Neural cell (in vitro differentiated cells): ENCODE data around the gene ITGA11. TPM values are rescaled to one million over a fixed set of nuclear protein-coding genes. Genes with fewer than 3 reads are reported as not detected.

Experiments used
- H2AFZ ChIP-seq: fragments of 200-600, 300-800 bp; sonication (generic), shearing (Covaris generic); 2 replicates; pipeline ENCODE4 v1.6.0; 2014; ENCODE audit warnings: low read depth, mild to moderate bottlenecking, antibody characterized with exemption, low read length, moderate library complexity
- H3F3A ChIP-seq: fragments of 200-600 bp; shearing (Covaris generic); 2 replicates; pipeline ENCODE4 v1.6.1; 2016; ENCODE audit warnings: mild to moderate bottlenecking, moderate library complexity, mixed read lengths, antibody characterized with exemption, low read length; ENCODE audit not compliant: insufficient read depth, poor library complexity, severe bottlenecking
- H3K27ac ChIP-seq: fragments of 200-600, 300-800 bp; sonication (generic), shearing (Covaris generic); 2 replicates; pipeline ENCODE4 v1.5.1; 2014; ENCODE audit warnings: mild to moderate bottlenecking, low read length, moderate library complexity
- H3K27me3 ChIP-seq: fragments of 300-800, 200-600 bp; sonication (generic), shearing (Covaris generic); 2 replicates; pipeline ENCODE4 v1.6.0; 2014; ENCODE audit warnings: mild to moderate bottlenecking, low read depth, low read length, moderate library complexity; ENCODE audit not compliant: insufficient read depth
- H3K36me3 ChIP-seq: fragments of 300-800, 200-600 bp; sonication (generic), shearing (Covaris generic); 2 replicates; pipeline ENCODE4 v1.5.1; 2014; ENCODE audit warnings: mild to moderate bottlenecking, antibody characterized with exemption, low read length, moderate library complexity; ENCODE audit not compliant: insufficient read depth
- H3K4me2 ChIP-seq: fragments of 300-800, 200-600 bp; sonication (generic), shearing (Covaris generic); 2 replicates; pipeline ENCODE4 v1.6.0; 2014; ENCODE audit warnings: mild to moderate bottlenecking, low read length
- H3K4me3 ChIP-seq: fragments of 300-800, 200-600 bp; sonication (generic), shearing (Covaris generic); 2 replicates; pipeline ENCODE4 v1.5.1; 2014; ENCODE audit warnings: mild to moderate bottlenecking, low read length, moderate library complexity
- H3K79me2 ChIP-seq: fragments of 200-600 bp; shearing (Covaris generic); replicated peaks from 2 replicates; pipeline ENCODE4 v1.6.0; 2014; ENCODE audit warnings: mild to moderate bottlenecking, low read length, moderate library complexity; ENCODE audit not compliant: insufficient read depth
- H3K9ac ChIP-seq: fragments of 300-800, 200-600 bp; sonication (generic), shearing (Covaris generic); 2 replicates; pipeline ENCODE4 v1.6.1; 2016; ENCODE audit warnings: mild to moderate bottlenecking, low read length, mixed read lengths
- H3K9me2 ChIP-seq: fragments of 200-600 bp; shearing (Covaris generic); 2 replicates; pipeline ENCODE4 v1.6.1; 2016; ENCODE audit warnings: mild to moderate bottlenecking, low read length, mixed read lengths; ENCODE audit not compliant: insufficient read depth
- H3K9me3 ChIP-seq: fragments of 200-600, 300-800 bp; sonication (generic), shearing (Covaris generic); 2 replicates; pipeline ENCODE4 v1.6.1; 2016; ENCODE audit warnings: mild to moderate bottlenecking, mixed run types, low read length, moderate library complexity, mixed read lengths
- H4K20me1 ChIP-seq: fragments of 200-600 bp; shearing (Covaris generic); 2 replicates; pipeline ENCODE4 v1.6.1; 2016; ENCODE audit warnings: mild to moderate bottlenecking, mixed run types; ENCODE audit not compliant: insufficient read depth
- CTCF ChIP-seq: fragments of 450-650 bp; IDR thresholded peaks from 2 replicates; pipeline ENCODE4 v1.5.1; 2014; ENCODE audit warnings: antibody characterized with exemption, mild to moderate bottlenecking, moderate library complexity; ENCODE audit not compliant: poor library complexity, severe bottlenecking
- EP300 ChIP-seq: fragments of 450-650 bp; conservative IDR thresholded peaks from 2 replicates; pipeline ENCODE4 v1.6.1; 2014; ENCODE audit warnings: antibody characterized with exemption, mild to moderate bottlenecking, moderate library complexity; ENCODE audit not compliant: poor library complexity, severe bottlenecking
- EZH2 ChIP-seq: fragments of 200-600, 300-800 bp; shearing (Covaris generic), sonication (generic); IDR thresholded peaks from 2 replicates; pipeline ENCODE4 v1.6.1; 2014; ENCODE audit warnings: antibody characterized with exemption, low read length, borderline replicate concordance, mild to moderate bottlenecking; ENCODE audit not compliant: insufficient read depth, poor library complexity, severe bottlenecking
- MXI1 ChIP-seq: fragments of 450-650 bp; conservative IDR thresholded peaks from 2 replicates; pipeline ENCODE4 v1.6.1; 2014; ENCODE audit warnings: antibody characterized with exemption, mild to moderate bottlenecking; ENCODE audit not compliant: poor library complexity, severe bottlenecking
- POLR2AphosphoS5 ChIP-seq: IDR thresholded peaks from 2 replicates; pipeline ENCODE4 v1.6.1; 2012
- RAD21 ChIP-seq: fragments of 450-650 bp; conservative IDR thresholded peaks from 2 replicates; pipeline ENCODE4 v1.6.1; 2014; ENCODE audit warnings: antibody characterized with exemption, mild to moderate bottlenecking, moderate library complexity
- REST ChIP-seq: IDR thresholded peaks from 2 replicates; pipeline ENCODE4 v1.6.1; 2012; ENCODE audit warnings: borderline replicate concordance
- SMC3 ChIP-seq: fragments of 450-650 bp; conservative IDR thresholded peaks from 2 replicates; pipeline ENCODE4 v1.6.1; 2014; ENCODE audit warnings: antibody characterized with exemption, mild to moderate bottlenecking, moderate library complexity; ENCODE audit not compliant: poor library complexity
- TAF1 ChIP-seq: IDR thresholded peaks from 2 replicates; pipeline ENCODE4 v1.6.1; 2012; ENCODE audit warnings: low read depth
- polyA plus RNA-seq: library from polyadenylated mRNA; depleted of rRNA; stranded (reverse); fragments of >200 nt; gene quantifications from 2 replicates; pipeline ENCODE4 v1.2.3, GENCODE V29; 2014

The ITGA11 gene
- polyA plus RNA-seq, 1 donor from 2014 or later, result not detected

GRCh38 chr15:68279779-68280753 lies 151.9 kb downstream of the ITGA11 start:
- TF ChIP-seq REST (no peak), POLR2AphosphoS5 (no peak), EP300 (no peak), CTCF (no peak), TAF1 (no peak), EZH2 (no peak), MXI1 (no peak), RAD21 (no peak), SMC3 (no peak)
- Histone ChIP-seq H3K9me3 (no peaks in the 10 kb centered on the region), H3K27ac (peak overlapping the region; percentile 96), H3K36me3 (peaks cover 8% of the 10 kb centered on the region), H3K9me2 (no peaks in the 10 kb centered on the region), H4K20me1 (no peaks in the 10 kb centered on the region), H3K4me3 (peak overlapping the region; percentile 90), H3K79me2 (peaks cover 66% of the 10 kb centered on the region), H3K9ac (peak overlapping the region; percentile 96), H3K27me3 (no peaks in the 10 kb centered on the region), H2AFZ (no peak overlapping the region), H3F3A (peaks cover 4% of the 10 kb centered on the region), H3K4me2 (peak overlapping the region; percentile 72)

- Histone ChIP-seq H2AFZ (peak overlapping the region; percentile 97), H4K20me1 (no peaks in the 10 kb centered on the region), H3K27ac (peak overlapping the region; percentile 96), H3K4me2 (peak overlapping the region; percentile 72), H3K79me2 (peaks cover 53% of the 10 kb centered on the region), H3K9me3 (no peaks in the 10 kb centered on the region), H3K27me3 (no peaks in the 10 kb centered on the region), H3K9ac (peak overlapping the region; percentile 96), H3K36me3 (no peaks in the 10 kb centered on the region), H3K4me3 (peak overlapping the region; percentile 90), H3F3A (peaks cover 4% of the 10 kb centered on the region), H3K9me2 (no peaks in the 10 kb centered on the region)
- TF ChIP-seq MXI1 (no peak), TAF1 (peak; percentile 24), POLR2AphosphoS5 (no peak)
These were observed 153.2 kb downstream of the ITGA11 start for GRCh38 chr15:68278595-68279405.
